Ascending aorta (tissue), 2 donors: ENCODE results near the gene ZBTB12. TPM values are rescaled to one million over a fixed set of nuclear protein-coding genes. Genes with fewer than 3 reads are reported as not detected.

Experiments
- DNase-seq, 2 donors: peaks; one replicate each; pipeline ENCODE4 v3.0.0-alpha.2; 2019; ENCODE audit warnings: low spot score in 2 of 2
- H3K27ac ChIP-seq, 2 donors: fragments of 200-600 bp; sonication (generic); one replicate each; pipeline ENCODE4 v1.5.1; 2016 to 2017; ENCODE audit warnings: mild to moderate bottlenecking in 1 of 2
- H3K27me3 ChIP-seq: fragments of 200-600 bp; sonication (generic); one replicate; pipeline ENCODE4 v1.5.1; 2017
- H3K36me3 ChIP-seq, 2 donors: fragments of 200-600 bp; sonication (generic); one replicate each; pipeline ENCODE4 v1.5.1; 2016
- H3K4me1 ChIP-seq, 2 donors: fragments of 200-600 bp; sonication (generic); one replicate each; pipeline ENCODE4 v1.5.1; 2016 to 2017; ENCODE audit warnings: mild to moderate bottlenecking in 1 of 2
- H3K4me3 ChIP-seq, 2 donors: fragments of 200-600 bp; sonication (generic); one replicate each; pipeline ENCODE4 v1.5.1; 2016 to 2017; ENCODE audit warnings: mild to moderate bottlenecking in 1 of 2
- H3K9me3 ChIP-seq, 2 donors: fragments of 200-600 bp; sonication (generic); one replicate each; pipeline ENCODE4 v1.5.1; 2016
- intact Hi-C: fragments of 100-400 bp; cut with DNase I; formaldehyde crosslinking; loops from one replicate; pipeline ENCODE4 v1.15.1; 2023
- total RNA-seq: library from RNA; depleted of rRNA; stranded (reverse); fragments of >200 nt; gene quantifications from one replicate; pipeline ENCODE4 v1.1.0, GENCODE V29; 2016
- TF ChIP-seq, protein P1 (sequence below), 3 experiments: fragments of 200-600 bp in 2 of 3; fragments of 450-650 bp in 1 of 3; sonication (generic) in 2 of 3; IDR thresholded peaks; one replicate each; pipeline ENCODE4 v1.5.1; 2016 to 2019; ENCODE audit warnings: antibody characterized with exemption in 3 of 3, mild to moderate bottlenecking in 1 of 3, moderate library complexity in 1 of 3

Gene ZBTB12
- total RNA-seq, 1 donor from 2014 or later: 7.3 TPM

DNA sequence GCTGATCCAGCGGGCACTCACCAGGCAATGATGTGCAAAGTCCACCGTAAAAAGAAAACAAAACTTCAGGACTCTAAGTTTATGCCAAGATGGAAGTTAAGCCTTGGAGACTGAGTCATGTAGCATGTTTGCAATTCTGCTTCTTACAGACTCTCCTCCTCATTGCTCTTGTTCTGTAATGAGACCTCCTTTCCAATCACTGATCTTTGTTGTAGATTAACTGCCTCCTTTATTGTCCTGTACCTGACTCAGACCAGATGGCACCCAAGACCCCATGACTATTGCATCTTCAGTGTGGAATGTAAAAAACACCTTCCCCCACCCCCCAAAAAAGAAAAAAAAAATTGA, 50.4 kb downstream of the ZBTB12 start:
- Histone ChIP-seq H3K27ac (no peak overlapping the region), H3K4me1 (no peaks in the 10 kb centered on the region), H3K36me3 (no peaks in the 10 kb centered on the region), H3K4me3 (no peak overlapping the region), H3K27me3 (no peaks in the 10 kb centered on the region), H3K9me3 (no peaks in the 10 kb centered on the region)
- TF ChIP-seq, protein P1, sequence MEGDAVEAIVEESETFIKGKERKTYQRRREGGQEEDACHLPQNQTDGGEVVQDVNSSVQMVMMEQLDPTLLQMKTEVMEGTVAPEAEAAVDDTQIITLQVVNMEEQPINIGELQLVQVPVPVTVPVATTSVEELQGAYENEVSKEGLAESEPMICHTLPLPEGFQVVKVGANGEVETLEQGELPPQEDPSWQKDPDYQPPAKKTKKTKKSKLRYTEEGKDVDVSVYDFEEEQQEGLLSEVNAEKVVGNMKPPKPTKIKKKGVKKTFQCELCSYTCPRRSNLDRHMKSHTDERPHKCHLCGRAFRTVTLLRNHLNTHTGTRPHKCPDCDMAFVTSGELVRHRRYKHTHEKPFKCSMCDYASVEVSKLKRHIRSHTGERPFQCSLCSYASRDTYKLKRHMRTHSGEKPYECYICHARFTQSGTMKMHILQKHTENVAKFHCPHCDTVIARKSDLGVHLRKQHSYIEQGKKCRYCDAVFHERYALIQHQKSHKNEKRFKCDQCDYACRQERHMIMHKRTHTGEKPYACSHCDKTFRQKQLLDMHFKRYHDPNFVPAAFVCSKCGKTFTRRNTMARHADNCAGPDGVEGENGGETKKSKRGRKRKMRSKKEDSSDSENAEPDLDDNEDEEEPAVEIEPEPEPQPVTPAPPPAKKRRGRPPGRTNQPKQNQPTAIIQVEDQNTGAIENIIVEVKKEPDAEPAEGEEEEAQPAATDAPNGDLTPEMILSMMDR (IDR thresholded peaks at IDR 0.05): no peak
- DNase-seq: no peak
- intact Hi-C loops: no loop called here

DNA sequence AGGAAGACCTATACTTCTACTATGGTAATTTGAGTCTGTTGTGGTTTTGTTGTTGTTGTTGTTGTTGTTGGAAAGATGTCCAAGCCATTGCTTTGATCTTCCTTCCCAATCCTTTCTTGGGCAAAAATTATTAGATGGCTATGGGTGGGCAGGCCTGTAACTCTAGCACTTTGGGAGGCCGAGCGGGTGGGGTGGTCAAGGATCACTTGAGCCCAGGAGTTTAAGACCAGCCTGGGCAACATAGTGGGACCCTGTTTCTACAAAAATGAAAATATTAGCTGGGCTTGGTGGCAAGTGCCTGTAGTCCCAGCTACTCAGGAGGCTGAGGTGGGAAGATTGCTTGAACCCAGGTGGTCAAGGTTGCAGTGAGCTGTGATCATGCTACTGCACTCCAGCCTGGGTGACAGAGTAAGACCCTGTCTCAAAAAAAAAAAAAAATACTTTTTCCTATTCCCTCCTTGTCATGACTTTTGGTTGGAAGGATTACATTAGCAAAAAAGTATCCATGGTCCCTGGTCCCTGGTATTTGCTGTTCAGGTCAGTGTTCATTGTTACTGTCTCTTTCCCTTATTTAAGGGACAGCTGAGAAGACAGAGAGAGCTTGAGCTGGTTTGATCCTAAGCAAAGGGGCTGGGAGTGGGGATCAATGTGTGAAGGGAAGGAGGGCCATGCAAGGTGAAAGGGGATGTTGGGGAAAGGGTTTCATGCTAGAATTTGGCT, 51.0 kb downstream of the ZBTB12 start:
- Histone ChIP-seq H3K27me3 (no peaks in the 10 kb centered on the region), H3K27ac (no peak overlapping the region), H3K4me3 (no peak overlapping the region), H3K4me1 (no peaks in the 10 kb centered on the region), H3K9me3 (no peaks in the 10 kb centered on the region), H3K36me3 (no peaks in the 10 kb centered on the region)
- TF ChIP-seq, protein P1 (IDR thresholded peaks at IDR 0.05): no peak
- no peak for DNase-seq
- intact Hi-C loops: no loop called here

Other genes starting within 250 kb of the ZBTB12 start
- gene BAG6, start 249.4 kb downstream of the ZBTB12 start, total RNA-seq: 255 TPM
- gene APOM, start 246.2 kb downstream of the ZBTB12 start, total RNA-seq: not detected
- gene C6orf47, start 241.3 kb downstream of the ZBTB12 start, total RNA-seq: 20.9 TPM
- gene GPANK1, start 237.1 kb downstream of the ZBTB12 start, total RNA-seq: 9.8 TPM
- 148 TPM for gene CSNK2B, start 236.0 kb downstream of the ZBTB12 start, total RNA-seq
- gene LY6G5B, start 232.1 kb downstream of the ZBTB12 start, total RNA-seq: 24.1 TPM
- 0.96 TPM for gene LY6G5C, start 221.0 kb downstream of the ZBTB12 start, total RNA-seq
- gene ABHD16A, start 198.8 kb downstream of the ZBTB12 start, total RNA-seq: 28.0 TPM
- gene LY6G6F, start 195.2 kb downstream of the ZBTB12 start, total RNA-seq: not detected
- not detected for gene LY6G6D, start 186.7 kb downstream of the ZBTB12 start, total RNA-seq
- not detected for gene LY6G6C, start 180.3 kb downstream of the ZBTB12 start, total RNA-seq
- gene MPIG6B, start 178.7 kb downstream of the ZBTB12 start, total RNA-seq: not detected
- gene DDAH2, start 172.8 kb downstream of the ZBTB12 start, total RNA-seq: 150 TPM
- gene CLIC1, start 165.6 kb downstream of the ZBTB12 start, total RNA-seq: 281 TPM
- 17.7 TPM for gene MSH5, start 162.1 kb downstream of the ZBTB12 start, total RNA-seq
- not detected for gene SAPCD1, start 139.4 kb downstream of the ZBTB12 start, total RNA-seq
- gene VWA7, start 124.8 kb downstream of the ZBTB12 start, total RNA-seq: not detected
- 48.3 TPM for gene VARS1, start 106.3 kb downstream of the ZBTB12 start, total RNA-seq
- gene LSM2, start 95.1 kb downstream of the ZBTB12 start, total RNA-seq: 61.3 TPM
- not detected for gene HSPA1L, start 86.8 kb downstream of the ZBTB12 start, total RNA-seq
- gene HSPA1A, start 86.5 kb downstream of the ZBTB12 start, total RNA-seq: 288 TPM
- 613 TPM for gene HSPA1B, start 74.3 kb downstream of the ZBTB12 start, total RNA-seq
- 21.6 TPM for gene NEU1, start 39.3 kb downstream of the ZBTB12 start, total RNA-seq
- gene SLC44A4, start 23.1 kb downstream of the ZBTB12 start, total RNA-seq: not detected
- 39.5 TPM for gene EHMT2, start 4.4 kb downstream of the ZBTB12 start, total RNA-seq
- 18.6 TPM for gene C2, start 25.6 kb upstream of the ZBTB12 start, total RNA-seq
- 132 TPM for gene CFB, start 44.0 kb upstream of the ZBTB12 start, total RNA-seq
- 208 TPM for gene NELFE, start 56.9 kb upstream of the ZBTB12 start, total RNA-seq
- 77.4 TPM for gene SKIC2, start 57.1 kb upstream of the ZBTB12 start, total RNA-seq
- gene DXO, start 70.1 kb upstream of the ZBTB12 start, total RNA-seq: 18.0 TPM
- gene C4A, start 80.0 kb upstream of the ZBTB12 start, total RNA-seq: 147 TPM
- 133 TPM for gene C4B, start 112.7 kb upstream of the ZBTB12 start, total RNA-seq
- gene CYP21A2, start 136.3 kb upstream of the ZBTB12 start, total RNA-seq: 14.0 TPM
- gene TNXB, start 207.3 kb upstream of the ZBTB12 start, total RNA-seq: 493 TPM
- 123 TPM for gene ATF6B, start 226.2 kb upstream of the ZBTB12 start, total RNA-seq
- gene FKBPL, start 228.2 kb upstream of the ZBTB12 start, total RNA-seq: not detected
- gene PRRT1, start 249.9 kb upstream of the ZBTB12 start, total RNA-seq: 1.4 TPM